ENCODE results near the gene RNASE11. TPM values are rescaled to one million over a fixed set of nuclear protein-coding genes. Genes with fewer than 3 reads are reported as not detected.

Gene RNASE11
- polyA plus RNA-seq, 2 donors, result not detected

GRCh38 chr14:20550926-20551325 lies 36.9 kb downstream of the RNASE11 start:
- Histone ChIP-seq H3K27ac (ENCODE audit: low read depth in 2 of 2, low read length in 1 of 2) (no peak overlapping the region), H3K4me3 (ENCODE audit: low read depth in 1 of 2, low read length in 2 of 2) (no peak overlapping the region), H3K36me3 (ENCODE audit: control insufficient read depth in 2 of 2, insufficient read depth in 2 of 2, low read length in 1 of 2) (no peaks in the 10 kb centered on the region), H3K27me3 (ENCODE audit: control insufficient read depth in 1 of 2, insufficient read depth in 2 of 2, low read length in 2 of 2) (no peaks in the 10 kb centered on the region), H3K9me3 (ENCODE audit: control insufficient read depth in 2 of 2, insufficient read depth in 1 of 2, low read depth in 1 of 2, low read length in 1 of 2) (no peaks in the 10 kb centered on the region), H3K4me1 (ENCODE audit: control insufficient read depth in 2 of 2, insufficient read depth in 2 of 2, low read length in 1 of 2) (no peaks in the 10 kb centered on the region)
- 92 to 96% methylated on average over 2 of the region's 2 CpGs for WGBS, 2 donors

GRCh38 chr14:20548414-20549158 lies 39.2 kb downstream of the RNASE11 start:
- Histone ChIP-seq H3K27me3 (ENCODE audit: control insufficient read depth in 1 of 2, insufficient read depth in 2 of 2, low read length in 2 of 2) (no peaks in the 10 kb centered on the region), H3K36me3 (ENCODE audit: control insufficient read depth in 2 of 2, insufficient read depth in 2 of 2, low read length in 1 of 2) (no peaks in the 10 kb centered on the region), H3K27ac (ENCODE audit: low read depth in 2 of 2, low read length in 1 of 2) (no peak overlapping the region), H3K4me3 (ENCODE audit: low read depth in 1 of 2, low read length in 2 of 2) (no peak overlapping the region), H3K9me3 (ENCODE audit: control insufficient read depth in 2 of 2, insufficient read depth in 1 of 2, low read depth in 1 of 2, low read length in 1 of 2) (no peaks in the 10 kb centered on the region), H3K4me1 (ENCODE audit: control insufficient read depth in 2 of 2, insufficient read depth in 2 of 2, low read length in 1 of 2) (no peaks in the 10 kb centered on the region)
- 87 to 92% methylated on average over 10 of the region's 10 CpGs for WGBS, 2 donors

GRCh38 chr14:20546877-20547276 lies 40.9 kb downstream of the RNASE11 start:
- no peak overlapping the region for H3K4me3 ChIP-seq (ENCODE audit: low read depth in 1 of 2, low read length in 2 of 2)
- no peaks in the 10 kb centered on the region for H3K4me1 ChIP-seq (ENCODE audit: control insufficient read depth in 2 of 2, insufficient read depth in 2 of 2, low read length in 1 of 2)
- no peaks in the 10 kb centered on the region for H3K36me3 ChIP-seq (ENCODE audit: control insufficient read depth in 2 of 2, insufficient read depth in 2 of 2, low read length in 1 of 2)
- H3K27me3 ChIP-seq (ENCODE audit: control insufficient read depth in 1 of 2, insufficient read depth in 2 of 2, low read length in 2 of 2), result no peaks in the 10 kb centered on the region
- no peaks in the 10 kb centered on the region for H3K9me3 ChIP-seq (ENCODE audit: control insufficient read depth in 2 of 2, insufficient read depth in 1 of 2, low read depth in 1 of 2, low read length in 1 of 2)
- no peak overlapping the region for H3K27ac ChIP-seq (ENCODE audit: low read depth in 2 of 2, low read length in 1 of 2)
- WGBS, 2 donors, result 53 to 63% methylated on average over 3 of the region's 3 CpGs

- no peaks in the 10 kb centered on the region for H3K36me3 ChIP-seq (ENCODE audit: control insufficient read depth in 2 of 2, insufficient read depth in 2 of 2, low read length in 1 of 2)
- WGBS, 2 donors, result 54 to 55% methylated on average over 4 of the region's 4 CpGs
- H3K4me3 ChIP-seq (ENCODE audit: low read depth in 1 of 2, low read length in 2 of 2), result no peak overlapping the region
- H3K4me1 ChIP-seq (ENCODE audit: control insufficient read depth in 2 of 2, insufficient read depth in 2 of 2, low read length in 1 of 2), result no peaks in the 10 kb centered on the region
- H3K9me3 ChIP-seq (ENCODE audit: control insufficient read depth in 2 of 2, insufficient read depth in 1 of 2, low read depth in 1 of 2, low read length in 1 of 2), result no peaks in the 10 kb centered on the region
- H3K27ac ChIP-seq (ENCODE audit: low read depth in 2 of 2, low read length in 1 of 2), result no peak overlapping the region
- no peaks in the 10 kb centered on the region for H3K27me3 ChIP-seq (ENCODE audit: control insufficient read depth in 1 of 2, insufficient read depth in 2 of 2, low read length in 2 of 2)
Measured at GRCh38 chr14:20539906-20540305, 47.9 kb downstream of the RNASE11 start.

Other genes starting within 250 kb of the RNASE11 start
- gene PARP2, start 244.4 kb downstream of the RNASE11 start, polyA plus RNA-seq, result 10 to 100 TPM; 11.5 to 13.3 TPM
- 10 to 100 TPM in 1 of 2 donors, 1 to 10 TPM in 1; 7.9 to 14.6 TPM for gene TEP1, start 174.5 kb downstream of the RNASE11 start, polyA plus RNA-seq
- under 1 TPM; 0.06 to 0.07 TPM for gene KLHL33, start 151.8 kb downstream of the RNASE11 start, polyA plus RNA-seq
- gene OSGEP, start 133.2 kb downstream of the RNASE11 start, polyA plus RNA-seq, result 10 to 100 TPM; 22.8 to 34.7 TPM
- gene APEX1, start 132.8 kb downstream of the RNASE11 start, polyA plus RNA-seq, result 100 to 1,000 TPM in 1 of 2 donors, 10 to 100 TPM in 1; 70.6 to 115 TPM
- gene PIP4P1, start 126.6 kb downstream of the RNASE11 start, polyA plus RNA-seq, result 10 to 100 TPM; 21.5 to 24.4 TPM
- gene PNP, start 118.6 kb downstream of the RNASE11 start, polyA plus RNA-seq, result 100 to 1,000 TPM in 1 of 2 donors, 10 to 100 TPM in 1; 40.6 to 121 TPM
- gene RNASE10, start 82.5 kb downstream of the RNASE11 start, polyA plus RNA-seq, result under 1 TPM in 1 of 2 donors, not detected in 1; 0.10 TPM
- not detected for gene RNASE9, start 27.0 kb downstream of the RNASE11 start, polyA plus RNA-seq
- gene RNASE12, start 3.4 kb upstream of the RNASE11 start, polyA plus RNA-seq, result not detected
- gene OR6S1, start 53.7 kb upstream of the RNASE11 start, polyA plus RNA-seq, result not detected
- gene RNASE4, start 96.6 kb upstream of the RNASE11 start, polyA plus RNA-seq, result 10 to 100 TPM in 1 of 2 donors, 1 to 10 TPM in 1; 4.4 to 18.6 TPM
- 1 to 10 TPM; 4.6 to 8.4 TPM for gene ANG, start 100.8 kb upstream of the RNASE11 start, polyA plus RNA-seq
- gene EDDM3A, start 157.9 kb upstream of the RNASE11 start, polyA plus RNA-seq, result not detected
- not detected for gene EDDM3B, start 180.4 kb upstream of the RNASE11 start, polyA plus RNA-seq
- gene RNASE6, start 193.3 kb upstream of the RNASE11 start, polyA plus RNA-seq, result 1 to 10 TPM; 1.0 to 1.8 TPM
- 10 to 100 TPM; 21.7 to 46.5 TPM for gene RNASE1, start 214.8 kb upstream of the RNASE11 start, polyA plus RNA-seq